ENCODE data around the gene C3orf52.

The C3orf52 gene

GRCh38 chr3:112087746-112088145 lies 1.6 kb downstream of the C3orf52 start:
- no peak for DNase-seq (ENCODE audit: low spot score)
- no peak for TF ChIP-seq CTCF (IDR thresholded peaks at IDR 0.05; ENCODE audit: extremely low read depth, missing control alignments)

GRCh38 chr3:112088944-112089343 lies 2.8 kb downstream of the C3orf52 start:
- DNase-seq (ENCODE audit: low spot score), result no peak
- no peak for TF ChIP-seq CTCF (IDR thresholded peaks at IDR 0.05; ENCODE audit: extremely low read depth, missing control alignments)

GRCh38 chr3:112089956-112090886 lies 4.0 kb downstream of the C3orf52 start:
- no peak for TF ChIP-seq CTCF (IDR thresholded peaks at IDR 0.05; ENCODE audit: extremely low read depth, missing control alignments)
- no peak for DNase-seq (ENCODE audit: low spot score)

- no peak for DNase-seq (ENCODE audit: low spot score)
- TF ChIP-seq CTCF (IDR thresholded peaks at IDR 0.05; ENCODE audit: extremely low read depth, missing control alignments), result no peak
Measured at GRCh38 chr3:112090887-112091586, 4.8 kb downstream of the C3orf52 start.

GRCh38 chr3:112092496-112093179 lies 6.4 kb downstream of the C3orf52 start:
- peak; percentile 36 for DNase-seq (ENCODE audit: low spot score)
- no peak for TF ChIP-seq CTCF (IDR thresholded peaks at IDR 0.05; ENCODE audit: extremely low read depth, missing control alignments)

GRCh38 chr3:112093180-112093522 lies 7.0 kb downstream of the C3orf52 start:
- no peak for TF ChIP-seq CTCF (IDR thresholded peaks at IDR 0.05; ENCODE audit: extremely low read depth, missing control alignments)
- DNase-seq (ENCODE audit: low spot score), result no peak

- TF ChIP-seq CTCF (IDR thresholded peaks at IDR 0.05; ENCODE audit: extremely low read depth, missing control alignments), result no peak
- no peak for DNase-seq (ENCODE audit: low spot score)
Measured at GRCh38 chr3:112095731-112096130, 9.5 kb downstream of the C3orf52 start.
